GM12878 (cell line): ENCODE measurements around the gene ECT2. TPM values are rescaled to one million over a fixed set of nuclear protein-coding genes. Genes with fewer than 3 reads are reported as not detected.

Experiments used
- ATF3 ChIP-seq: IDR thresholded peaks from 2 replicates; pipeline ENCODE4 v1.6.1; 2011; ENCODE audit warnings: low read depth, mild to moderate bottlenecking, low read length, moderate library complexity, borderline replicate concordance; ENCODE audit errors: extremely low read depth
- BCL11A ChIP-seq: IDR thresholded peaks from 2 replicates; pipeline ENCODE4 v1.6.1; 2011; ENCODE audit warnings: low read depth, low read length
- BMI1 ChIP-seq: fragments of 450-650 bp; IDR thresholded peaks from 2 replicates; pipeline ENCODE4 v1.6.1; 2016; ENCODE audit warnings: mild to moderate bottlenecking, moderate library complexity, borderline replicate concordance
- CBX5 ChIP-seq: sonication (generic); IDR thresholded peaks from 2 replicates; pipeline ENCODE4 v1.6.1; 2016; ENCODE audit warnings: low read depth, moderate library complexity, mild to moderate bottlenecking, inconsistent platforms
- EP300 ChIP-seq, 2 experiments: fragments of 150-350 bp in 1 of 2; IDR thresholded peaks; 2 replicates each; pipeline ENCODE4 v1.6.1; 2011 to 2012; ENCODE audit warnings: low read depth in 2 of 2, low read length in 2 of 2, borderline replicate concordance in 1 of 2, improper control_type of control experiment in 1 of 2, inconsistent platforms in 1 of 2; ENCODE audit not compliant: control insufficient read depth in 1 of 2
- EZH2 ChIP-seq: IDR thresholded peaks from 2 replicates; pipeline ENCODE4 v1.6.1; 2012; ENCODE audit warnings: low read depth, mild to moderate bottlenecking, control low read depth, inconsistent platforms, low read length, borderline replicate concordance; ENCODE audit not compliant: control insufficient read depth
- MTA3 ChIP-seq: IDR thresholded peaks from 2 replicates; pipeline ENCODE4 v1.6.1; 2012; ENCODE audit warnings: low read length, inconsistent platforms, borderline replicate concordance
- PKNOX1 ChIP-seq: fragments of 450-650 bp; IDR thresholded peaks from 2 replicates; pipeline ENCODE4 v1.6.1; 2016; ENCODE audit warnings: mild to moderate bottlenecking
- RELB ChIP-seq: fragments of 450-650 bp; IDR thresholded peaks from 2 replicates; pipeline ENCODE4 v1.6.1; 2017; ENCODE audit warnings: low read depth, mild to moderate bottlenecking, moderate library complexity
- SMARCA5 ChIP-seq: fragments of 450-650 bp; IDR thresholded peaks from 2 replicates; pipeline ENCODE4 v1.6.1; 2017; ENCODE audit warnings: mild to moderate bottlenecking
- SUPT20H ChIP-seq: IDR thresholded peaks from 2 replicates; pipeline ENCODE4 v1.6.1; 2011; ENCODE audit warnings: low read depth, mild to moderate bottlenecking, low read length, moderate library complexity, borderline replicate concordance; ENCODE audit not compliant: control insufficient read depth
- TARDBP ChIP-seq: IDR thresholded peaks from 2 replicates; pipeline ENCODE4 v1.6.1; 2016; ENCODE audit warnings: borderline replicate concordance
- USF1 ChIP-seq: IDR thresholded peaks from 2 replicates; pipeline ENCODE4 v1.6.1; 2011; ENCODE audit warnings: borderline replicate concordance, low read depth, mild to moderate bottlenecking, moderate library complexity, mixed read lengths, low read length; ENCODE audit not compliant: insufficient read depth; ENCODE audit errors: extremely low read length
- ZBTB33 ChIP-seq: fragments of 450-650 bp; IDR thresholded peaks from 2 replicates; pipeline ENCODE4 v1.6.1; 2017; ENCODE audit warnings: mild to moderate bottlenecking
- ZBTB4 ChIP-seq: fragments of 450-650 bp; formaldehyde crosslinking; IDR thresholded peaks from 2 replicates; pipeline ENCODE4 v1.4.0; 2022; ENCODE audit warnings: mild to moderate bottlenecking, moderate library complexity
- polyA plus RNA-seq, 11 experiments: library from polyadenylated mRNA; depleted of rRNA in 4 of 11; unstranded in 6 of 11; stranded (reverse) in 5 of 11; fragments of >200 nt; fragmentation: Nextera tagmentation in 4 of 11; fragmentation: Illumina TruSeq in 1 of 11; extraction: Ambion mirVana in 4 of 11; extraction: Trizol in 1 of 11; gene quantifications; 1 replicate in 1 of 11; 2 replicates in 10 of 11; pipeline versions ENCODE4 v1.2.1 to v1.2.3, GENCODE V29; 2011 to 2016; ENCODE audit warnings: inconsistent platforms in 2 of 11, missing spikeins in 2 of 11, low read depth in 1 of 11
- total RNA-seq, 4 experiments: library from RNA; depleted of rRNA in 3 of 4; stranded (reverse); fragments of >200 nt in 3 of 4; fragmentation: Illumina TruSeq in 1 of 4; extraction: Trizol in 1 of 4; gene quantifications; 2 replicates each; pipeline versions ENCODE4 v1.2.1 to v1.2.3, GENCODE V29; 2013 to 2021

ECT2 gene
- total and polyA plus RNA-seq, 10 of the 15 experiments (the other 5 are each of a cell fraction or from before 2014, with no cell fraction given) = 21.5 to 47.8 (median 38.2) TPM

- TF ChIP-seq MTA3 (no peak; the same call in 1 of the 2 replicates), BCL11A (no peak), USF1 (no peak), EP300 (IDR thresholded peaks at IDR 0.05; ENCODE audit: borderline replicate concordance in 1 of 2, control insufficient read depth in 1 of 2, low read depth in 2 of 2, low read length in 2 of 2) (no peak), BMI1 (no peak), SMARCA5 (peak; percentile 87; the same call in 1 of the 2 replicates), TARDBP (no peak), PKNOX1 (peak; percentile 56; the same call in 1 of the 2 replicates), ATF3 (no peak), ZBTB4 (CRISPR knock-in tag) (no peak), CBX5 (peak; percentile 72; the same call in 1 of the 2 replicates), EZH2 (no peak), ZBTB33 (no peak), RELB (peak; percentile 34; the same call in 1 of the 2 replicates), SUPT20H (no peak)
These were observed 39.7 kb upstream of the ECT2 start, which contains the start of gene NCEH1 (continued) for GRCh38 chr3:172710664-172711453.
